ENCODE data around the gene PRKAR1B. TPM values are rescaled to one million over a fixed set of nuclear protein-coding genes. Genes with fewer than 3 reads are reported as not detected.

PRKAR1B gene
- total RNA-seq, 4 donors from 2014 or later = 1.2 to 12.5 (median 3.6) TPM

DNA sequence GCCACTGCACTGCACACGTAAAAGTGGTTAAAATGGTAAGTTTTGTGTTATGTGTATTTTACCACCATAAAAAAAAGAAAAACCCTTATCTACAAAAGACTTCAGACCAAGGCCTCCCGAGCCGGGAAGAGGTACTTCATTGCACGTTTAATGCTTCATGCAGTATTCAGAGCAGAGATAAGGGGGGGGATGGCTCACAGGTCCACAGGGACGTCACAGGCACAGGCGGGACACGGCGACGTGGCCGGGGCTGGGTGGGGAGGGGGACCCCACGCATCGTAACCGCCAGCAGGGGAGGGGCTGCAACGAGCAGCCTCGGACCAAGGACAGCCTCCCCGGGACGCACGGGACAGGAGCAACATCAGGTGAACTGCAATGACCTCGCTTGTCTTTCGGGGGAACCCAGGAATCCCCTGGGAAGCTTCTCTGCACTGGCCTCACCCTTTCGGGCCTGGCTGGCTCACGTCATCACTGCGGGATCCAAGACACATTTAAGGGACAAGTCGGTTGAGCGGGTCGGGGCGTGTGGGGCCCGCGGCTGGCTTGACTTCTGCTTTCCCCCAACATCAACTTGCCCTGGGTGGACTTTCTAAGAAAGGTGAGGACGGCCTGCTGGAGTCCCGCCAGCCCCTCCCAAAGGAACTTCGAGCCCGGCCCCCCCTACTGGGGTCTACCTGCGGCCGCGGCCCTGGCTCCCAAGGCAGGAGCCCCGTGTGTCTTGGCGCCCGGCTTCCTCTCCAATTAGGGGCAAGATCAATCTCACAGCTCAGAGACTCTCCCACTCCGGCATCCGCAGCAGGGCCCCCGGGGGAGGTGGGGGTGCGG, 177.8 kb downstream of the PRKAR1B start:
- no peak for DNase-seq
- TF ChIP-seq POLR2A (IDR thresholded peaks at IDR 0.05) (no peak), CTCF (IDR thresholded peaks at IDR 0.05 in 4 of 5, conservative IDR thresholded peaks at IDR 0.05 in 1 of 5) (no peak)
- intact Hi-C loops (cut with DNase I; ENCODE audit: low total_unique reads) = no loop called here
- H3K27ac ChIP-seq = no peak overlapping the region
- H3K27me3 ChIP-seq = no peaks in the 10 kb centered on the region
- in situ Hi-C loops (cut with MboI; ENCODE audit: low sequenced_read_pairs in 4 of 4) = no loop called here
- H3K4me3 ChIP-seq = no peak overlapping the region
- ATAC-seq = no peak
- H3K36me3 ChIP-seq = no peaks in the 10 kb centered on the region
- H3K4me1 ChIP-seq = no peaks in the 10 kb centered on the region
- H3K9me3 ChIP-seq = no peaks in the 10 kb centered on the region

- Histone ChIP-seq H3K9me3 (no peaks in the 10 kb centered on the region), H3K36me3 (no peaks in the 10 kb centered on the region), H3K4me1 (no peaks in the 10 kb centered on the region), H3K27ac (no peak overlapping the region), H3K4me3 (no peak overlapping the region), H3K27me3 (no peaks in the 10 kb centered on the region)
- ATAC-seq (no peak), DNase-seq (no peak)
- no peak for TF ChIP-seq CTCF (IDR thresholded peaks at IDR 0.05 in 4 of 5, conservative IDR thresholded peaks at IDR 0.05 in 1 of 5)
- no peak for TF ChIP-seq POLR2A (IDR thresholded peaks at IDR 0.05)
- in situ Hi-C loops (cut with MboI; ENCODE audit: low sequenced_read_pairs in 4 of 4) (no loop called here), intact Hi-C loops (cut with DNase I; ENCODE audit: low total_unique reads) (no loop called here)
Observed at GRCh38 chr7:548401-548800, 178.7 kb downstream of the PRKAR1B start.

GRCh38 chr7:545470-545869, 181.6 kb downstream of the PRKAR1B start:
- Histone ChIP-seq H3K4me1 (no peaks in the 10 kb centered on the region), H3K27me3 (no peaks in the 10 kb centered on the region), H3K4me3 (no peak overlapping the region), H3K27ac (no peak overlapping the region), H3K9me3 (no peaks in the 10 kb centered on the region), H3K36me3 (no peaks in the 10 kb centered on the region)
- TF ChIP-seq POLR2A (IDR thresholded peaks at IDR 0.05) = no peak
- TF ChIP-seq CTCF (IDR thresholded peaks at IDR 0.05 in 4 of 5, conservative IDR thresholded peaks at IDR 0.05 in 1 of 5) = no peak
- ATAC-seq (no peak), DNase-seq (no peak)
- in situ Hi-C loops (cut with MboI; ENCODE audit: low sequenced_read_pairs in 4 of 4) = no loop called here
- intact Hi-C loops (cut with DNase I; ENCODE audit: low total_unique reads) = no loop called here

- no peak overlapping the region for H3K27ac ChIP-seq
- H3K9me3 ChIP-seq = no peaks in the 10 kb centered on the region
- intact Hi-C loops (cut with DNase I; ENCODE audit: low total_unique reads) (no loop called here), in situ Hi-C loops (cut with MboI; ENCODE audit: low sequenced_read_pairs in 4 of 4) (no loop called here)
- no peak for TF ChIP-seq POLR2A (IDR thresholded peaks at IDR 0.05)
- no peak for TF ChIP-seq CTCF (IDR thresholded peaks at IDR 0.05 in 4 of 5, conservative IDR thresholded peaks at IDR 0.05 in 1 of 5)
- H3K4me1 ChIP-seq = no peaks in the 10 kb centered on the region
- no peak for ATAC-seq
- no peaks in the 10 kb centered on the region for H3K36me3 ChIP-seq
- H3K4me3 ChIP-seq = no peak overlapping the region
- DNase-seq = no peak
- H3K27me3 ChIP-seq = no peaks in the 10 kb centered on the region
Observed at GRCh38 chr7:544338-545221, 182.5 kb downstream of the PRKAR1B start.

All from gastrocnemius medialis (tissue), 4 donors.